Measurements from ENCODE around the gene NRXN3. TPM values are rescaled to one million over a fixed set of nuclear protein-coding genes. Genes with fewer than 3 reads are reported as not detected.

NRXN3 gene
- total and polyA plus RNA-seq, 2 experiments from 2014 or later, result 0.69 to 1.5 TPM

- Histone ChIP-seq H3K36me3 (no peaks in the 10 kb centered on the region), H3K27me3 (peaks cover 2% of the 10 kb centered on the region), H3K27ac (no peak overlapping the region), H3K9me3 (ENCODE audit: low read depth) (no peaks in the 10 kb centered on the region), H3K4me1 (ENCODE audit: low read depth) (no peaks in the 10 kb centered on the region), H3K4me3 (no peak overlapping the region)
- DNase-seq (ENCODE audit: low read depth in 1 of 2, low spot score in 1 of 2), result no peak
- no peak for TF ChIP-seq CTCF (IDR thresholded peaks at IDR 0.05; ENCODE audit: low read depth, low read length)
Measured at GRCh38 chr14:78593949-78594348, 423.8 kb downstream of the NRXN3 start.

- peak; percentile 8 for TF ChIP-seq CTCF (IDR thresholded peaks at IDR 0.05; ENCODE audit: low read depth, low read length)
- Histone ChIP-seq H3K9me3 (ENCODE audit: low read depth) (no peaks in the 10 kb centered on the region), H3K4me3 (no peak overlapping the region), H3K27me3 (peaks cover 20% of the 10 kb centered on the region), H3K27ac (no peak overlapping the region), H3K36me3 (no peaks in the 10 kb centered on the region), H3K4me1 (ENCODE audit: low read depth) (no peaks in the 10 kb centered on the region)
- DNase-seq (ENCODE audit: low read depth in 1 of 2, low spot score in 1 of 2), result peak in 1 of 2 donors; percentile 0
Measured at GRCh38 chr14:78595797-78596196, 425.6 kb downstream of the NRXN3 start.

- no peaks in the 10 kb centered on the region for H3K36me3 ChIP-seq
- TF ChIP-seq CTCF (IDR thresholded peaks at IDR 0.05; ENCODE audit: low read depth, low read length), result peak; percentile 95
Measured at GRCh38 chr14:78598046-78598920, 428.1 kb downstream of the NRXN3 start.

GRCh38 chr14:78605025-78605762 lies 435.0 kb downstream of the NRXN3 start:
- no peak overlapping the region for H3K27ac ChIP-seq
- no peaks in the 10 kb centered on the region for H3K36me3 ChIP-seq
- no peak overlapping the region for H3K4me3 ChIP-seq
- no peak for DNase-seq (ENCODE audit: low read depth in 1 of 2, low spot score in 1 of 2)
- H3K27me3 ChIP-seq, result peaks cover 9% of the 10 kb centered on the region
- H3K9me3 ChIP-seq (ENCODE audit: low read depth), result no peaks in the 10 kb centered on the region
- no peak for TF ChIP-seq CTCF (IDR thresholded peaks at IDR 0.05; ENCODE audit: low read depth, low read length)
- H3K4me1 ChIP-seq (ENCODE audit: low read depth), result no peaks in the 10 kb centered on the region

More at GRCh38 chr14:78598046-78598920, 428.1 kb downstream of the NRXN3 start:
- Histone ChIP-seq H3K9me3 (ENCODE audit: low read depth) (no peaks in the 10 kb centered on the region), H3K4me1 (ENCODE audit: low read depth) (no peaks in the 10 kb centered on the region), H3K4me3 (no peak overlapping the region), H3K27ac (no peak overlapping the region), H3K27me3 (peaks cover 23% of the 10 kb centered on the region)
- peak; percentile 64 to 84 for DNase-seq (ENCODE audit: low read depth in 1 of 2, low spot score in 1 of 2)

- H3K4me3 ChIP-seq, result no peak overlapping the region
- no peaks in the 10 kb centered on the region for H3K9me3 ChIP-seq (ENCODE audit: low read depth)
- peaks cover 1% of the 10 kb centered on the region for H3K27me3 ChIP-seq
- no peaks in the 10 kb centered on the region for H3K36me3 ChIP-seq
- no peak overlapping the region for H3K27ac ChIP-seq
- H3K4me1 ChIP-seq (ENCODE audit: low read depth), result no peaks in the 10 kb centered on the region
- TF ChIP-seq CTCF (IDR thresholded peaks at IDR 0.05; ENCODE audit: low read depth, low read length), result no peak
- peak in 1 of 2 donors; percentile 14 for DNase-seq (ENCODE audit: low read depth in 1 of 2, low spot score in 1 of 2)
Measured at GRCh38 chr14:78605897-78606500, 435.8 kb downstream of the NRXN3 start.

All from cardiac muscle cell (in vitro differentiated cells and primary cell).